ENCODE results near the gene E2F3.

The E2F3 gene

DNA sequence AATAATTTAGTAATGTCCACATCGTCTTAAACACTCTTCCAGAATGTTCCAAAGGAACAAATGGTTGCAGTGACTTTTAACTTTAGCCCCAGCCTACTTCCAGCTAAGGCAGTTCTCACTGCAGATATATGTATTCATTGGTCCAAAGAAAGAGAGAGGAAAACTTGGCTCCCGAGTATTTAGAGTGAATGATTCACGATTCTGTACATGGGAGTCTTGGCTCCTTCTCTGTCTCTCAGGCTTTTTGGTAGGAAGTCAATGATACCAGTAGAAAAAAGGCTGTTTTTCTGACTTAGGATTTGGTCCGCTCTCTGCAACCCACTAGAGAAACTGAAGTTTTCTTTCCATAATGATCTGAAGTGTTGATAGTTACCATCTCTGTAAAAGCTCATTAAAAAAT, 38.6 kb downstream of the E2F3 start:
- no peak for DNase-seq (ENCODE audit: insufficient read length, low spot score)
- FAIRE-seq: no peak

DNA sequence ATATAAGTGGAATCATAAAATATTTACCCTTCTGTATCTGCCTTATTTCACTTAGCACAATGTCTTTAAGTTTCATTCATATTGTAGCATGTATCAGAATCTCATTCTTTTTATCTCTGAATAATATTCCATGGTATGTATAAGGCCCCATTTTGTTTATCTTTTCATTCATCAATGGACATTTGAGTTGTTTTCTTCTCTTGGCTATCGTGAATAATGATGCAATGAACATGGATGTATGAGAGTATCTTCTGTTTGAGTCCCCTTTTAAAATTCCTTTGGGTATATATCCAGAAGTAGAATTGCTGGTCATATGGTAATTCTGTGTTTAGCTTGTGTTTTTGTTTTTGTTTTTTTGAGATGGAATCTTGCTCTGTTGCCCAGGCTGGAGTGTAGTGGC, 39.6 kb downstream of the E2F3 start:
- FAIRE-seq: no peak
- no peak for DNase-seq (ENCODE audit: insufficient read length, low spot score)
- TF ChIP-seq, protein P1, sequence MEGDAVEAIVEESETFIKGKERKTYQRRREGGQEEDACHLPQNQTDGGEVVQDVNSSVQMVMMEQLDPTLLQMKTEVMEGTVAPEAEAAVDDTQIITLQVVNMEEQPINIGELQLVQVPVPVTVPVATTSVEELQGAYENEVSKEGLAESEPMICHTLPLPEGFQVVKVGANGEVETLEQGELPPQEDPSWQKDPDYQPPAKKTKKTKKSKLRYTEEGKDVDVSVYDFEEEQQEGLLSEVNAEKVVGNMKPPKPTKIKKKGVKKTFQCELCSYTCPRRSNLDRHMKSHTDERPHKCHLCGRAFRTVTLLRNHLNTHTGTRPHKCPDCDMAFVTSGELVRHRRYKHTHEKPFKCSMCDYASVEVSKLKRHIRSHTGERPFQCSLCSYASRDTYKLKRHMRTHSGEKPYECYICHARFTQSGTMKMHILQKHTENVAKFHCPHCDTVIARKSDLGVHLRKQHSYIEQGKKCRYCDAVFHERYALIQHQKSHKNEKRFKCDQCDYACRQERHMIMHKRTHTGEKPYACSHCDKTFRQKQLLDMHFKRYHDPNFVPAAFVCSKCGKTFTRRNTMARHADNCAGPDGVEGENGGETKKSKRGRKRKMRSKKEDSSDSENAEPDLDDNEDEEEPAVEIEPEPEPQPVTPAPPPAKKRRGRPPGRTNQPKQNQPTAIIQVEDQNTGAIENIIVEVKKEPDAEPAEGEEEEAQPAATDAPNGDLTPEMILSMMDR (IDR thresholded peaks at IDR 0.05; ENCODE audit: insufficient read depth, missing control alignments): no peak

More for the DNA sequence above, 38.6 kb downstream of the E2F3 start:
- TF ChIP-seq, protein P1 (IDR thresholded peaks at IDR 0.05; ENCODE audit: insufficient read depth, missing control alignments): no peak

DNA sequence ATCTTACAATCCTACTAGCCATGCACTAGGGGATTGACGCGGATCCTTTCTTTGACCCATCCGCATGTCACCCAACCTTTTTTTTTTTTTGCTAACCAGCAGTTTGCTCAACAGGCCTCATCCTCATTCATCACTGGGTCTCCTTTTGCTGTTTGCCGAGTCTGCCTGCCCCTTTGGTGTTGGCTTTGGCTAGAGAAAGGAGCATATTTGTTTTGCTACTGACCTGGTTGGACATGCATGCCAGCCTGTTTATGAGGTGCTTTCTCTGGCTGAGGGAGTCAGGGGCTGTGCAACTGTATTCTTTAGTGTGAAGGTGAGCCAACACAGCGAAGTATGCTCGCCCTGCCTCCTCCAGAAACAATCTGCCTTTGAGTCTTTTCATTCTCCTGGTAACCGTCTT, 40.2 kb downstream of the E2F3 start:
- TF ChIP-seq, protein P1 (IDR thresholded peaks at IDR 0.05; ENCODE audit: insufficient read depth, missing control alignments): no peak
- no peak for DNase-seq (ENCODE audit: insufficient read length, low spot score)
- no peak for FAIRE-seq

DNA sequence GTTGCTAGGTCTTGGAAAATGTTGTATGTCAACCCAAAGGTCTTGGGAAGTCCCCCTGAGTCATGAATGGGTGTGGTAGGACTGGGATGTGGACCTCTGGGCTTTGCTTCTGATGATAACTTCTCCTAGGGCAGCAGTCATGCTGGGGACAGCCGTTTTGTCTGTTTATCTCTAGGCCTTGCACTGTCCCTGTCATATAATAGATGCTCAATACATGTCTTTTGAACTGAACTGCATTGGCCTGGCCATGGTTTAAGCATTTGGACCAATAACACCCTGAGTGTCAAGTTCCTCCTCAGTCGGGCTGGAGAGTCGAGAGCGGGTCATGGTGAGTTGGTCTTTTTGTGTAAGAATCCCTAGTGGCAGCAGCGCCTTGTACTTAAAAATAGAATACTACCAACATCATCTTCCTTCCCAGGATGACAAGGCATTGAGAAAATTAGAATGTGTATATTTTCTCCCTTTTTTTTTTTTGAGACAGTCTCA, 43.1 kb downstream of the E2F3 start:
- TF ChIP-seq, protein P1 (IDR thresholded peaks at IDR 0.05; ENCODE audit: insufficient read depth, missing control alignments): no peak
- FAIRE-seq: no peak

DNA sequence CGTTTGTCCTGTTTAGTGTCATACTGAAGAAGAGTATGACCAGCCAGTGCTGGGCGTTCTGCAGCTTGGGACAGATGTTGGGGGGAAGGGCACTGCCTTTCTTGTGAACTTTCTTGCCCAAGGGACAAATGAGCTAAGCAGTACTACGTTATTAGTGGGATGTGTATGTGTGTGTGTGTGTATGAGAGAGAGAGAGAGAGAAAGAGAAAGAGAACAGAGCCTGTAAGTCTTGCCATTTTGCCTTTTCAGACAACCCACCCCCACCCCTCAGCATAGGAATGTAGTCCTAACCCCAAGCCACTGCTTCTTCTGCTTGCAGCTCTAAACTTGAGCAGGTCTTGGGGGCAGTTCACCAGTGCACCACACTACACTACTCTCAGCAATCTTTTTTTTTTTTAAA, 45.5 kb downstream of the E2F3 start:
- FAIRE-seq: no peak

More for the DNA sequence above, 43.1 kb downstream of the E2F3 start:
- no peak for DNase-seq (ENCODE audit: insufficient read length, low spot score)

DNA sequence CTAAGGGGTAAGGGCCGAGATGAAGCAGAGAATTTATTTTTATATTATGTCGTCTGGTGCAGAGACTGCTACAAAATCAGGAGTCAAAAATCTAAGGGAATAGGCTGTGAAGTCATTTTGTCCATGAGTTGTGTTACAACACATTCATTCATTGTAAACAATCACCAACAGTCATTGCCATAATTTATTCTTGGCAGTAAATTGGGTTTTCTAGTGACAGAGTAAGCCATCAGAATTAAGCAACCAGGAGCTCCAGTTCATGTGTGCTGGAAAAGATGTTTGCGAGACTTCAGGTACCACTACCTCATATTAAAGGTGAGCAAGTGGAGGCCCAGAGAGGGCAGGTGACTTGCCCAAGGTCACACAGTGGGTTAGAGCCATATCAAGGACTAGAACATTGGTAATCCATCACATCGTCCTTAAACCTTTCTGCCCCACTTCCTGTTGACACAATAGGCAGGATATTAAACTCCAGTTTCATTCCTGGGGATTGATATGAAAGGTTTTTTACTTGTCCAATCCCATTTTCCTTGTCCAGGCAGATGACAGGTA, 46.0 kb downstream of the E2F3 start:
- no peak for DNase-seq (ENCODE audit: insufficient read length, low spot score)
- TF ChIP-seq, protein P1 (IDR thresholded peaks at IDR 0.05; ENCODE audit: insufficient read depth, missing control alignments): no peak
- FAIRE-seq: no peak

More for the DNA sequence above, 45.5 kb downstream of the E2F3 start:
- DNase-seq (ENCODE audit: insufficient read length, low spot score): no peak
- TF ChIP-seq, protein P1 (IDR thresholded peaks at IDR 0.05; ENCODE audit: insufficient read depth, missing control alignments): no peak

DNA sequence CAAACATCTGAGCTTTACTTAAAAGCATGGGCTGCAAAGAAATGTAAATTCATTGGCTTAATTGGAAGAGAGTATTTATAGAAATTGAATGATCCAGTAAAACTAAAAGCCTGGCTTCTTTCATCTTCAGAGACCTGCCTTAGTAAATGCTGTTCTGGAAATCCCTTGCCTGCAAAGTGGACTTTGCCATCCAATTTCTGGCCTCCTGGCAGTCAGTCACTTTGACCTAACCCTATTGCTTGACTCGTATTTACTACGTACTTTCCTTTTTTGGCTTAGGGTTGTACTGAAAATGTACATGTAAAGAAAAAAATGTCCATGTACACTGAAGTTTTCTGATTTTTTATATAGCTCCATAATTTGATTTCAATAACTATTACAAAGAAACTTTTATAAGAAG, 47.1 kb downstream of the E2F3 start:
- TF ChIP-seq, protein P1 (IDR thresholded peaks at IDR 0.05; ENCODE audit: insufficient read depth, missing control alignments): no peak
- FAIRE-seq (no peak), DNase-seq (ENCODE audit: insufficient read length, low spot score) (no peak)
